ENCODE measurements around the gene CPT1B. TPM values are rescaled to one million over a fixed set of nuclear protein-coding genes. Genes with fewer than 3 reads are reported as not detected.
A peak's percentile ranks its signal among the peaks of the same experiment; 100 is the strongest.

Gene CPT1B
- total RNA-seq, 4 donors from 2014 or later, result 5.0 to 19.6 (median 14.6) TPM

DNA sequence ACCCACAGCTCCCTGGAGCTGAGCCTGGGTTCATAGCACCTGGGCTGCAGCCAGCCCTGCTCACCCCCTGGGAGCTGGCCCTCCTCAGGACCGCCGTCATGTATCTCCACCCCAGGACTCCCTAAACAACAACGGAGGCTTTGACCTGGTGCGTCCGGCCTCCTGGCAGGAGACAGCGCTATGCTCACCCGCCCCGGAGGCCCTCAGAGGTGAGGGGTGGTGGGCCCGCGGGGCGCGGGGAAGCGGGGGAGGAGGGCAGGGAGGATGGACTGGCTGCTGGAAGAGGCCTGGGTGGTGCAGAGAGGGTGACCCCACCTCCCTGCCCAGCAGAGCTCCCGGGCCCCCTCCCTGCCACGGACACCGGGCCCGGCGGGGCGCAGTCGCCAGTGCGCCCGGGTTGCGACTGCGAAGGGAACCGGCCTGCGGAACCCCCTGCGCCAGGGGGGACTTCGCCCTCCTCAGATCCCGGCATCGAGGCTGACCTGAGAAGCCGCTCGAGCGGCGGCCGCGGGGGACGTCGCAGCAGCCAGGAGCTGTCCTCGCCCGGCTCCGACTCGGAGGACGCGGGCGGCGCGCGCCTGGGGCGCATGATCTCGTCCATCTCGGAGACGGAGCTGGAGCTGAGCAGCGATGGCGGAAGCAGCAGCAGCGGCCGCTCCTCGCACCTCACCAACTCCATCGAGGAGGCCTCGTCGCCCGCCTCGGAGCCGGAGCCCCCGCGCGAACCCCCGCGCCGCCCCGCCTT, 25.5 kb upstream of the CPT1B start:
- WGBS, result 0% methylated on average over 5 of the region's 70 CpGs
- DNase-seq (ENCODE audit: extremely low spot score), result no peak
- Histone ChIP-seq H3K9me3 (no peaks in the 10 kb centered on the region), H3K4me1 (peaks cover 9 to 30% (median 20%) of the 10 kb centered on the region in 4 donors), H3K27ac (replicated peaks in 1 of 4) (no peak overlapping the region), H3K27me3 (peaks cover 0 to 94% (median 18%) of the 10 kb centered on the region in 4 donors), H3K36me3 (no peaks in the 10 kb centered on the region), H3K4me3 (no peak overlapping the region)
- intact Hi-C loops (cut with DNase I), result no loop called here
- TF ChIP-seq, protein P1, sequence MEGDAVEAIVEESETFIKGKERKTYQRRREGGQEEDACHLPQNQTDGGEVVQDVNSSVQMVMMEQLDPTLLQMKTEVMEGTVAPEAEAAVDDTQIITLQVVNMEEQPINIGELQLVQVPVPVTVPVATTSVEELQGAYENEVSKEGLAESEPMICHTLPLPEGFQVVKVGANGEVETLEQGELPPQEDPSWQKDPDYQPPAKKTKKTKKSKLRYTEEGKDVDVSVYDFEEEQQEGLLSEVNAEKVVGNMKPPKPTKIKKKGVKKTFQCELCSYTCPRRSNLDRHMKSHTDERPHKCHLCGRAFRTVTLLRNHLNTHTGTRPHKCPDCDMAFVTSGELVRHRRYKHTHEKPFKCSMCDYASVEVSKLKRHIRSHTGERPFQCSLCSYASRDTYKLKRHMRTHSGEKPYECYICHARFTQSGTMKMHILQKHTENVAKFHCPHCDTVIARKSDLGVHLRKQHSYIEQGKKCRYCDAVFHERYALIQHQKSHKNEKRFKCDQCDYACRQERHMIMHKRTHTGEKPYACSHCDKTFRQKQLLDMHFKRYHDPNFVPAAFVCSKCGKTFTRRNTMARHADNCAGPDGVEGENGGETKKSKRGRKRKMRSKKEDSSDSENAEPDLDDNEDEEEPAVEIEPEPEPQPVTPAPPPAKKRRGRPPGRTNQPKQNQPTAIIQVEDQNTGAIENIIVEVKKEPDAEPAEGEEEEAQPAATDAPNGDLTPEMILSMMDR (IDR thresholded peaks at IDR 0.05), result no peak
- TF ChIP-seq EP300 (IDR thresholded peaks at IDR 0.05), result no peak

DNA sequence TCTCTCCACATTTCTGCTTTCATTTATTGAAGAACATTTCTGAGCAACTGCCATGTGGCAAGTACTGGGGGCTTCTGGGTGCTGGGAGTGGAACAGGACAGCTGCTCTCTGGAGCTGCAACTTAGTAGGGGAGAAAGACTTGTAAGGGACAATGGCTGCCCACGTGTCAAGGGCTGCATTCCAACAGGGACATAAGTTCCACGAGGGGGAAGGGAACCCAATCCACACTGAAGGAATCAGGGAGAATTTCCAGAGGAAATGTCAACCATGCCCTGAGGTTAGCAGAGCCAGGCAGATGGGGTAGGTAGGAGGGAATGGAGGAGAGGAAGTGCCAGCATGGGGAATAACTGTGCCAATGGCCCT, 24.1 kb upstream of the CPT1B start:
- no peak for DNase-seq (ENCODE audit: extremely low spot score)
- Histone ChIP-seq H3K4me3 (no peak overlapping the region), H3K27ac (replicated peaks in 1 of 4) (no peak overlapping the region), H3K9me3 (no peaks in the 10 kb centered on the region), H3K27me3 (peaks cover 0 to 97% (median 18%) of the 10 kb centered on the region in 4 donors), H3K4me1 (peaks cover 9 to 30% (median 20%) of the 10 kb centered on the region in 4 donors), H3K36me3 (no peaks in the 10 kb centered on the region)
- WGBS, result 37% methylated on average over 2 of the region's 2 CpGs
- no peak for TF ChIP-seq POLR2A (IDR thresholded peaks at IDR 0.05; ENCODE audit: low read depth)
- TF ChIP-seq, protein P1 (IDR thresholded peaks at IDR 0.05), result no peak
- no peak for TF ChIP-seq POLR2AphosphoS5 (IDR thresholded peaks at IDR 0.05)
- intact Hi-C loops (cut with DNase I), result no loop called here

DNA sequence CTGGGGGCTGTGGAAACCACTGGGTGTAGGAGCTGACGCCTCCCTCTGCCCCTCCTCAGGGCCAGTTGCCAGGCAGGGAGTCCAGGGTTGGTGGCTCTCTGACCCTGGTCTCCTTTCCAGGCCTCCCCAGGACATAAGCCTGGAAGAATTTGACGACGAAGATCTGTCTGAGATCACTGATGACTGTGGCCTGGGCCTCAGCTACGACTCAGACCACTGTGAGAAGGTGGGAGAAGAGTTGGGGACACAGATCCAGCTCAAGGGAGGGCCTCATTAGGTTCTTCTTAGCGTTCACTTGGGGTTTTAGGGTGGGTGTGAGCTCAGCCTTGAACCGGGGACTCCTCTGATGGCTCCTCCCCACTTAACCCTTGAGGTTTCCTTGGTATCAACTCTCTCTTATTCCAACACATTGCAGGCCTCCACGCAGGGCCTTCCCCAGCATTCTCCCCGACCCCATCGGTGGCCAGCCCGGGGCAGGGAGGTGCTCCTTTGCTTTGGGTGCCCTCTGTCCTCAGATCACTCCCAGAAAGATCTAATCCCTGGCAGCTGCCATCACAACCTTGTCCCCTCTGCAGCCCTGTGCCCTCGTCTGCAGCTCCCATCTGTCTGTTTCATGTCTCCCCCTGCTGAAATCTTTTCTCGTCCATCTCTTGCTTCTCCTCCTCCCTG, 23.6 kb upstream of the CPT1B start:
- no peak for DNase-seq (ENCODE audit: extremely low spot score)
- H3K27ac ChIP-seq (replicated peaks in 1 of 4), result no peak overlapping the region
- TF ChIP-seq POLR2AphosphoS5 (IDR thresholded peaks at IDR 0.05) (no peak), POLR2A (IDR thresholded peaks at IDR 0.05; ENCODE audit: low read depth) (no peak), EP300 (IDR thresholded peaks at IDR 0.05) (no peak)
- TF ChIP-seq, protein P1 (IDR thresholded peaks at IDR 0.05), result no peak
- H3K9me3 ChIP-seq, result no peaks in the 10 kb centered on the region
- 67% methylated on average over 12 of the region's 12 CpGs for WGBS
- H3K4me3 ChIP-seq, result peak overlapping the region in 1 of 4 donors; percentile 55
- H3K36me3 ChIP-seq, result peaks cover 0 to 3% (median 0%) of the 10 kb centered on the region in 4 donors
- intact Hi-C loops (cut with DNase I), result no loop called here
- peaks cover 9 to 30% (median 20%) of the 10 kb centered on the region in 4 donors for H3K4me1 ChIP-seq
- peaks cover 0 to 97% (median 18%) of the 10 kb centered on the region in 4 donors for H3K27me3 ChIP-seq

DNA sequence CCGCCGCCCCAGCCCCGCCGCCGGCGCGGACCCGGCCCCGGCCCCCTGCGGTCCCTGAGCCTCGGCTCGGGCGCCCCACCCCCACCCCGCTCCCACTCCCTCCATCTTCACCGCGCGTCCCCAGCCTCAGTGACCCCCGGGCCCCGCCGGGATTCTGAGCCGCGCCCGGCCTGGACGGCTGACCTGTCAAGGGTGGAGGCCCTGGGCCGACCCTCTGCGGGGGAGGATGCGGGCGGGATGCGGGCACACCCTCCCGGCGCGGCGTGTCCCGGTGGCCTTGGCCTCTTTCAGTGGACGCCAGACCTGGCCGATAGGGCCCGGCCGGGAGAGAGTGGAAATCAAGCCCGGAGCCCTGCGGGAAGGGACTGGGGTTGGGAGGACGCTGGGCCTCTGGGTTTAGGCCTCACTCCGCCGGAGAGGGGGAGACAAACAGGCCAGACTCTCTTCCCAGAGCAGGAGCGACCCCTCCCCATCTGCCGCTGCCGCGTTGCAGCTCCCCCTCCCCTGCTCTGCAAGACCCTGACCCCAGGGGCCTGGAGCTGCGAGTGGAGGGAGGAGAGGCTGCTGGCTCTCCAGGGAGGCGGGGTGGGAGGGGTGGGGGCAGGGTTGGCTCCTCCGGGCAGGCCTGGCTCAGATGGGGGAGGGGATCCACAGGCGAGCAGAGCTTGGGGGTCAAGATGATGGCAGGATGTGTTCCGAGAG, 22.9 kb upstream of the CPT1B start:
- TF ChIP-seq POLR2A (IDR thresholded peaks at IDR 0.05; ENCODE audit: low read depth) (no peak), POLR2AphosphoS5 (IDR thresholded peaks at IDR 0.05) (no peak), EP300 (IDR thresholded peaks at IDR 0.05) (no peak)
- TF ChIP-seq, protein P1 (IDR thresholded peaks at IDR 0.05), result no peak
- 25% methylated on average over 9 of the region's 52 CpGs for WGBS
- Histone ChIP-seq H3K9me3 (no peaks in the 10 kb centered on the region), H3K36me3 (peaks cover 0 to 3% (median 0%) of the 10 kb centered on the region in 4 donors), H3K4me1 (peaks cover 9 to 30% (median 20%) of the 10 kb centered on the region in 4 donors), H3K27me3 (peaks cover 0 to 90% (median 18%) of the 10 kb centered on the region in 4 donors), H3K27ac (replicated peaks in 1 of 4) (no peak overlapping the region), H3K4me3 (peak overlapping the region; percentile 51 to 62 (median 54))
- intact Hi-C loops (cut with DNase I), result no loop called here
- no peak for DNase-seq (ENCODE audit: extremely low spot score)

Data from esophagus muscularis mucosa (tissue), 4 donors.